IPS DF 19.7 (cell line): Measurements from ENCODE around the gene M1AP.

Experiments used
- DNase-seq: peaks from one replicate; pipeline ENCODE4 v3.0.0-alpha.2; 2013; ENCODE audit warnings: low read depth, low spot score

Gene M1AP, protein sequence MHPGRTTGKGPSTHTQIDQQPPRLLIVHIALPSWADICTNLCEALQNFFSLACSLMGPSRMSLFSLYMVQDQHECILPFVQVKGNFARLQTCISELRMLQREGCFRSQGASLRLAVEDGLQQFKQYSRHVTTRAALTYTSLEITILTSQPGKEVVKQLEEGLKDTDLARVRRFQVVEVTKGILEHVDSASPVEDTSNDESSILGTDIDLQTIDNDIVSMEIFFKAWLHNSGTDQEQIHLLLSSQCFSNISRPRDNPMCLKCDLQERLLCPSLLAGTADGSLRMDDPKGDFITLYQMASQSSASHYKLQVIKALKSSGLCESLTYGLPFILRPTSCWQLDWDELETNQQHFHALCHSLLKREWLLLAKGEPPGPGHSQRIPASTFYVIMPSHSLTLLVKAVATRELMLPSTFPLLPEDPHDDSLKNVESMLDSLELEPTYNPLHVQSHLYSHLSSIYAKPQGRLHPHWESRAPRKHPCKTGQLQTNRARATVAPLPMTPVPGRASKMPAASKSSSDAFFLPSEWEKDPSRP

GRCh38 chr2:74648009-74648443 is at the start of gene M1AP:
TSS of gene M1AP (minus strand) at chr2:74648330. CDS start at chr2:74640275, 8,055 bp downstream.
- DNase-seq = no peak

DNA sequence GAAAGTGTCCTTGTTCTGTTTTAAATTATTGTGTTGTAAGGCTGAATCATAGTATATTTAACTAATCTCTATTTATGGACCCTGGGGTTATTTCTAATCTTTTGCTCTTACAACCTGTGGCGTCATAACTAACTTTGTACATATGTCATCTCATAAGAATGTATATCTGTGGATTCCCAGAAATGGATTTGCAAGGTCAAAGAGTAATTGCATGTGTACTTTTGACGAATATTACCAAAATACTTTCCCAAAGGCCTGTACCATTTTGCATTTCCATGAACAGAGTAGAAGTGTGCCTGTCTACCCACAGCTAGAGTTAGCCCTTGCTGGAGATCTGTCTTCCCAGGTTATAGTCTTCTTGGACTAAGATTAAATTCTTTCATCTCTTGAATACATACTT is 48.7 kb upstream of the M1AP start:
- no peak for DNase-seq

- DNase-seq = no peak
Observed at GRCh38 chr2:74695663-74696062, 47.5 kb upstream of the M1AP start.

DNA sequence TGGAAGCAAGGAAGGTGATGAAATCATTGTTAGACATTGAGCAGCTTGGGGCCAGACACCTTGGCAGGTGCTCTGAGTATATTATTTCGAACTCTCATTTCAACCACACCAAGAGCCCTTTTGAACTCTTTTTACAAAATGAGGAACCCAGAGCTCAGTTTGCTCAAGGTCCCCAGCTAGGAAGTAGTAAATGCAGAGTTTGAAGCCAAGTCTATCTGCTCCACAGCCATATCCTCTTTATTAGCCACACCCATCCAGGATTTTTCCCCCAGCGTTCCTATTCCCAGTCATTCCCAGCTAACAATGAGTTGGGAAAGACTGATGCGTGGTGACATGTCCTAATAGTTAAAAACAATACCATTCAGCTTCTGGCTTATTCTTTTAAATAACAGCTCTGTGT is 46.2 kb upstream of the M1AP start:
- no peak for DNase-seq

- DNase-seq = no peak
Observed at GRCh38 chr2:74693668-74694067, 45.5 kb upstream of the M1AP start.

- no peak for DNase-seq
Observed at GRCh38 chr2:74693213-74693612, 45.1 kb upstream of the M1AP start.

GRCh38 chr2:74691929-74692328 is 43.8 kb upstream of the M1AP start:
- DNase-seq = no peak

DNA sequence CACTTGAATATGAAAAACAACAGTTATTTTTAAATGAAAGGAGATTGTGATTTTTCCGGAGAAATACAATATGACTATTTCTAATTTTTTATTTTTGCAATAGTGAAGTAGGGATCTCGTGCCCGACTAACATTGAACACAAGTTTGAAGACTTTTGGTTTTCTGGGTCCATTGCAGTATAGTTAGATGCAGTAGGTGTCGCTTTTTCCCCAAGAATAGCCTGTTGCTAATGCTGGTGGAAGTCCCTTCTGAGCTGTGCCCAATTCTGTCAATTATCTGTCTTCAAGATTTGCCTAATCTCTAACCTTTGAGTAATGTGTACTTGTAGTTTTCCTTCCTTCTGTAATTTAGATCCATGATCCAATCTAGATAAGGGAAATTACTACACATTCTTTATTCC is 42.4 kb upstream of the M1AP start:
- DNase-seq = peak; percentile 20

GRCh38 chr2:74689671-74690070 is 41.5 kb upstream of the M1AP start:
- no peak for DNase-seq

DNA sequence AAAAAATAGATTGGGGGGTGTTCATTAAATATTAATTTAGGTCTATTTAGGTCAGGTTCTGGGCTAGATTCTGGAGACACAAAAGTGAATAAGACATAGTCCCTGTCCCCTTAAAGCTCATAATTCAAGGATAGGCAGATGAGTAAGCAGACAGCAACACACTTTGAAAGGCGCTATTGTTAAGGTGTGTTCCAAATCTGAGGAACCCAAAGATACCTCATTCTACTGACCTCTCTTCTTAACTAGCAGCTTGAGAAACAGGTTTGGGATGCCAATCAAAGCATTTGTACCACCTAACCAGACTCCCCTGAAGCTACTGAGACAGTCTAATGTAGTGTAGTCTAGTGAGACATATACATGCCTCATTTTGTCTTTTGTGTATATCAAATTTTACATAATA is 40.8 kb upstream of the M1AP start:
- no peak for DNase-seq

DNA sequence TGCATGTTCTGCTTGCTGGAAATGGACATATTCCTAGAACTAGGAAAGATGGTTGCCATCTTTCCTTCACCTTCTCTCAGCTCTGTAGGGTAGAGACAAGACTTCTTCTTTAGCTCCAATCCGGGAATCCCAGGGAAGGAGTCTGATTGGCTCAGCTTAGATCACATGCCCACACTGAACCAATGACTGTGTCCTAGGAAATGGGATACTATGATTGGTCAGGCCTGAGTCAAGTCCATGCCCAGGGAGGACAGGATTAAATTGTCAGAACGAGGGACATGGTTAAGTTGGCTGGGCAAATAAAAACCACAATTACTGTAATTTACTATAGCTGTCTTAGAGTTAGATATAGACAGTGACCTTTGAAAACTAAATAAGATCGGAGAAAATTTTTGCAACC is 37.3 kb upstream of the M1AP start:
- no peak for DNase-seq

- no peak for DNase-seq
Observed at GRCh38 chr2:74682501-74682900, 34.4 kb upstream of the M1AP start.

- DNase-seq = no peak
Observed at GRCh38 chr2:74679615-74680014, 31.5 kb upstream of the M1AP start.

DNA sequence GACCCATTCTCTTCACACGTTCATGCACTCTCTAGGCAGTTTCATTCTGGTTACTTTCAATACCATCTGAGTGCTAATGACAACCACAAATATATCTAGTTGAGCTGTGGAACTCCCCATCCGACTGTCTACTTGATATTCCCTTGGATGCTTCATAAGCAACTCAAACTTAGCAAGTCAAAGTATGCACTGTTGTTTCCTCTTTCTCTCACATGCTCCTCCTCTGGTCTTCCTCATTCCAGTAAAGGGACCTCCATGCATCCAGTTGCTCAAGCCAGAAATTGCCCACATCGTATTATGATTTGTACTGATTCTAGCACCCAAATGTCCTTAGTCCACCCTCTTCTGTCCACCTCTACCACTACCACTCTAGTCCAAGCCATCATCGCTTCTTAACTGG is 28.2 kb upstream of the M1AP start:
- DNase-seq = no peak

GRCh38 chr2:74675090-74675489 is 27.0 kb upstream of the M1AP start:
- no peak for DNase-seq

DNA sequence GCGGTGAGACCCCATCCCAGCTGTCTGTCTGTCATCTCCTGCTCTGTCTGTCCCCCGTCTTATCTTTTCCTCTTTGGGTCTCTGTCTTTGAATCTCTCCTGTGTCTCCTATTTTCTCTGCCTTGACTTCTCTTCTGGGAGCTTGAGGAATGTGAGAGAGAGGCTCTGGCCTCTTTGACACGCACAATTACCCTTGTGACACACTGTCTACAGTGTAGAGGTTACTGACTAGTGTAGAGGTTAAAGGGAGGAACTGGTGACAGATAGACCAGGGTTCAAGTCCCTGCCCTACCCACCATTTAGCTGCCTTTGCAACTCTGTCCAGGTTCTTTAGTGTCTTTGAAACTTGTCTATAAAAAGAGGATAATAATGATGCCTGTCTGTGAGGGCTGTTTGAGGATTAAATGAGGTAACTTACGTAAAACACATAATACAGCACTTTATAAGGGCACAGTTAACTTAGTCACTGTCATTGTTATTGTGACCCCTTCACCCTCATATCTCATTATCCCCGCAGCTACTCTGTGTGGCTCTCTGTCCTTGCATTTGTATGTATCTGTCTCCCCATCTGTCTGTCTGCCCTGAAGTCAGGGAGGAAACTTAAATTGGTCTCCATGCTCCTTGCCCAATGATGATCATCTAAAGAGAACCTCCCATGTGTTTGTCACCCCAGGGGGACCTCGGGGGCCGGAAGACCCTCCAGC is 25.8 kb upstream of the M1AP start:
- no peak for DNase-seq

- no peak for DNase-seq
Observed at GRCh38 chr2:74671479-74671878, 23.3 kb upstream of the M1AP start.

GRCh38 chr2:74670263-74670662 is 22.1 kb upstream of the M1AP start:
- no peak for DNase-seq

DNA sequence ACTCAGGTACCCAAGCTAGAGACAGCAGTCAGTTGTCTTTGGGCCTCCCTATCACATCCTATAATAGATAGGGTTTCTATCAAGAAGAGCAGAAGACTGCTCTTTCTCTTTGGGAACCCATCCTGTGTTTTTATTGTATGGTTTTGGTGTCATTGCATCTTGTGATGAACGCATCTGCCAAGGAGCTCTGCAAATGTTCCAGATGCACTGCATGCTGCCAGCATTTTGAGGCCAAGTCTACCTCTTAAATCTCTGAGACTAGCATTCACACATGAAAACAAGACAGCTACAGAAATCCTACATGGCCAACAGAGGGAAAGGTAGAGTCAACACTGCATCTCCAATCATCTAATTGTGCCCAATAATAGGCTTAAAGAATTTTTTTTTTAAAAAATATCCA is 20.0 kb upstream of the M1AP start:
- DNase-seq = no peak

DNA sequence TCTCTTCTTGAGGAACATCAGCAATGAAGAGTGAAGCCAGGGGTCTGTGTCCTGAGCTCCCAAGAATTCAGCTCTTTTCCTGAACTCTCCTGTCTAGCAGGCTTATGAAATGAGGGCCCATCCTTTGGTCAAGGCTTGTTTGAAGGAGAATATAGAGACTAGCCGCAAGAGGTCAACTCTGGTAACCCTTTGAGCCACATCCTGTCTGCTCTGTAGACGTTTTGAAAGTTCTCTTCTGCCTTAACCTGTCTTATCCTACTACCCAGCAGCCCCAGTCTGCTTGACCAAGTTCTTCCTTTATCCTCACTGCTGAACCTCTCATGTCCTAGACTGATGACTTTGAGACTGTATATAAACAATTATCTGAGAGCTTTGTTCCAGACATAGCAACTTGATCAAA is 11.3 kb upstream of the M1AP start:
- DNase-seq = no peak

DNA sequence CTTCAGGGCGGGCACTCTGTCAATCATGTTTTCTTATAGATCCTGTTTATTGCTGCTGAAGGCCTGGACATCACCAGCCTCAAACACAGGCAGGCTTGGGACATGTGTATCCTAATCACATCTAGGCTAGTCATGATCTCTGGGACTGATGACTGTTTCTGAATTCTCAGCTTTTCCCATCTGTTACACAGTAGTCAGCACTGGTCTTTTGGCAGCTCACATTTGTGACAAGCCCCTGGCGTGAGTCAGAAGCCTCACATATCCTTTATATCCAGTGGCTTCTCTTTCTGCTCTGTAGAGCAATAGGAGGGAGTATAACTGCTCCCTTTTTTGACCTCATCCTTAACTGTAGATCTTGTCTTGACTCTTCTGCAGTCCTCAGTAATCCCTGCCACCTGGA is 10.4 kb upstream of the M1AP start:
- no peak for DNase-seq

DNA sequence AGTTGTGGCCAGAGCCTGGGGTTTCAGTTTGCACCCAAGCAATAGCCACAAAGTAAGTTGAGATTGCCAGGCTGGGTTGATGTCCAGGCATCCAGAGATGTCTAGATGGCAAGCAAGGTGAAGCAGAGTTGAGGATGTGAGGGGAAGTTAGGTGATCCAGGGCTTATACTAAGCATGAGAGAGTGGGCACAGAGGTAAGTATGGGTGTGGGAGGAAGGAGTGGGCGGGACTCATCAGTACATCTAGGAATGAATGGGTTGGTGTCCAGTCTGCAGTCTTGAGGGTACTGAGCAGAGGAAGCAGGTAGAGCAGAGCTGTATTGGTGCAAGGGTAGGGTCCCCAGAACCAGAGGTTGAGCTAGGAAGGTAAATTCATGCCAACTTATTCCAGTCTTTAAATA is 7.4 kb upstream of the M1AP start:
- DNase-seq = no peak
